DMS153 (cell line): ENCODE data around the gene DBNDD2.

Source experiments
- DNase-seq: peaks from one replicate; lab custom pipeline; 2025; lab: John Stamatoyannopoulos, UW

The DBNDD2 gene, protein sequence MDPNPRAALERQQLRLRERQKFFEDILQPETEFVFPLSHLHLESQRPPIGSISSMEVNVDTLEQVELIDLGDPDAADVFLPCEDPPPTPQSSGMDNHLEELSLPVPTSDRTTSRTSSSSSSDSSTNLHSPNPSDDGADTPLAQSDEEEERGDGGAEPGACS

DNA sequence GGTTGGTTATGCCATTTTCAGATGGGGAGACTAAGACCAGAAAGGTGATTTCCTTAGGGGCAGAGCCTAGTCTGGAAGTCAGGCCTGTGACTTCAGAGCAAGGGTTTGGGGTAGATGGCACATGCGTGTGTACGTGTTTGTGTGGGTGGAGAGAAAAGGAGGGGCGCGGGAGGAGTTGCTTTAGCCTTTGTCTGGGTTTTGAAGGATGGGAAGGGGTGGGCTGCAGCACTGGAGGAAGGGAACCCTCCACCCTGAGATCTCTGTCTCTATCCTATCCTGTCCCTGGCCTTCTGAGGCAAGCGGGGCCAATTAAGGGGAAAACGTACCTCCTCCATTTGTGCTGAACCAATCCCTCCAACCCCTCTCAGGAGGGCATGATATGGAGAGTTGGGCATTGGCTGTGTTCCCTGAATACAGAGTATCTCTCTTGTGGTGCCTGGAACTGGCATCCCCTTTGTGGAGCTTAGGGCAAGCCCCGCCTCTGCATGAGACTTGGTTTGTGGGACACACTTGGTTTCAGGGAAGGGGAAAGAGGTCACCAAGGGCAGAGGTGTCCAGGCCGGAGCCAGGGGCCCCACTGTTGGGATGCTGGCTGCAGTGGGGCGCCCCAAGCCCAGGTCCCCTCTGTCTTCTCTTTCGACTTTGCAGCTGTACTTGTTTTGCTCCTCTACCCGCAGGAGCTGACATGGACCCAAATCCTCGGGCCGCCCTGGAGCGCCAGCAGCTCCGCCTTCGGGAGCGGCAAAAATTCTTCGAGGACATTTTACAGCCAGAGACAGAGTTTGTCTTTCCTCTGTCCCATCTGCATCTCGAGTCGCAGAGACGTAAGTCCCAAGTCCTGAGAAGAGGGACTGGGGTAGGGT is at the start of gene DBNDD2:
TSS of gene DBNDD2 (plus strand) at position 507 of the 863 bp plus-strand sequence. CDS start at position 686, 179 bp downstream.
- DNase-seq = no peak

DNA sequence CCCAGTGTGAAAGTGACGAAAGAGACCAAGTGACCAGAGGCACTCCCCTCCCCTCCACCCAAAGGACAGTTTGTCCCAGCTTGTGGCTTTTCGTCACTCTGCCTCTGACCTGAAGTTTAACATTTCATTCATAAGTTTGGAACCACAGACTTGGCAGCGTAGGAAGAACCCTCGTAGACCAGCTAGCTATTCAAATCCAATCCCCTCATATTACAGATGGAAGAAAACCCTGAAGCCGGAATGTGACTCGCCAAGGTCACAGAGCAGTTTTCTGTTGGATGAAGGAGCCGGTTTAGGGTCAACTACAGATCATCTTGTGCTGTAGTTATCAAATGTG is 49.1 kb upstream of the DBNDD2 start:
- no peak for DNase-seq

DNA sequence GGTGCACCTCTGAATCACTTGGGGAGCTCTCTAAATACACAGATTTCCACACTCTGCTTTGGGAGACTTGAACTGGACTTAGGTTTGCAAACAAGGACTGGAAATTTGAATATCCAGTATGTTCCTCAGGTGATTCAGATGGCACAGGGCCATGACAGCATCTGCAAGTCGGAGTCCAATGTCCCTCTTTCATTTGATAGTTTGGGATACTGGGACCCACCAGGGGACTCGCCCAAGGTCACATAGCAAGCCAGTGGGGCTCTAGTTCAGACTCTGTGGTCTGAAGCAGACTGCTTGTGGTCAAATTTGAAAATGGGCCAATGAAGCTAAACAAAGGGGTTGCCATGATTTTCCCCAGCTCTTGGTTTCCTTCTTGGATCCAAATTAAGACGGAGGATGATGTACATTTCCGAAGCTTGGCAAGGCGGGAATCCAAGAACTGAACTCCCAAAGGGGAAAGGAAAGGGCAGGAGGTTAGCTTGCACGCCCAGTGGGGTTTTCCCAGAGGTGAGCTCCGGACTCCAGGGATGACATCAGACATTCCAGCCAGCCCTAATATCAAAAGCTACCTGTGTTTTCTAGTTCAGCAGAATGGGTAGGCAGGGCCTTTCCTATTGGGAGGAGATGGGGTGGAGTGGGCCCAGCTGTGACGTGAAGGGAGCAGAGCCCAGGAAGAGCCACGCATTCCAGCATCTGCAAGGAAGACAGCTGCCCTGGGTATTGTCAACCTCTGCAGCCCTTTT is 48.5 kb upstream of the DBNDD2 start:
- no peak for DNase-seq

DNA sequence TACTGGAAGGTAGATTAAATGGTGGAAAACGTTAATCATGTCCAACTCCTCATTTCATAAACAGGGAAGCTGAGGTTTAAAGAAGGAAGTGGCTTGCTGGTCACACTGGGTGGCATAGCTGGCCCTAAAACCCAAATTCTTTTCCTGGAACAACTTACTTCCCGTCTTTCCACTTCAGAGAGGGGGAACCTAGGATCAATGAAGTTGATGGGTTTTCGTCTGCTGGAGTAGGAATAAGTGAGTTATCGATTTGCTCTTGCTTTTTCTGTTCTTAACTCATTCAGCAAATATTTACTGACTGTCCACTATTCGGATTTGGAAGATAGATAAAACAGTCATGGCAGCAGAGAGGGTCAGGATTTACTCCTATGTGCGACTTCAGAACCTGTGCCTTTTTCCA is 46.3 kb upstream of the DBNDD2 start:
- no peak for DNase-seq

DNA sequence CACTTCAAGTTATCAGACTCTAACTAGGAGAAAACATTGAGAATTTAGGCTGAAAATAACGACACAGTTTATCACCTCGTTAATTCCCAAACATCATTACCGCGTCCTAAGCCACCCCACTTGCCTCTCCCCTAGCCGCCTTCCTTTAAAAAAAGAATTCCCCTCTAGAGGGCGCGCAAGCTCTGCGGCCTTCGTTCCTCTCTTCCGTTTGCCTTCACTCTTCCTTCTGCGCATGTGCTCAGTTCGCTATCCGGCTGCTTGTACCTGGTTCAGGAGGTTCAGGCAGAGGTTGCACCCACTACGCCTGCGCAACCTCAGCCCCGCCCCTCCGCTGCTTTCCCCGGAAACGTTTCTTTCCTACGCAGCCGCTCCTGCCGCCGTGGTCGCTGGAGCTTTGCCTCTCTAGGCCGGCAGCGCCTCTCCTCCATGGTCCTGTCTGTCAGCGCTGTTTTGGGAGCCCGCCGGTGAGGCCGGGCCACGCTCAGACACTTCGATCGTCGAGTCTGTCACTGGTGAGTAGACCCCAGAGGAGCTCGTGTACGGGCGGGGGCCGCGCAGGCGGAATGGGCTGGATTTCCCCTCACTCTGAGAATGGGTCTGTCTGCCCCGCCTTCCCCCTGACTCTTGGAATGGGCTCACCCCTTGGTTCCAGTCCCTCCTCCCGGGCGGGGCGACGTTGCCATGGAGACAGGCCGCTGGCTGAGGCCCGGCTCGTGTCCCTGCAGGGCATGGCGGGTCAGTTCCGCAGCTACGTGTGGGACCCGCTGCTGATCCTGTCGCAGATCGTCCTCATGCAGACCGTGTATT is 45.1 kb upstream of the DBNDD2 start, which contains the start of gene SYS1:
TSS of gene SYS1 (plus strand) at position 353 of the 807 bp plus-strand sequence. CDS start at position 729, 376 bp downstream.
- peak; percentile 97 for DNase-seq

DNA sequence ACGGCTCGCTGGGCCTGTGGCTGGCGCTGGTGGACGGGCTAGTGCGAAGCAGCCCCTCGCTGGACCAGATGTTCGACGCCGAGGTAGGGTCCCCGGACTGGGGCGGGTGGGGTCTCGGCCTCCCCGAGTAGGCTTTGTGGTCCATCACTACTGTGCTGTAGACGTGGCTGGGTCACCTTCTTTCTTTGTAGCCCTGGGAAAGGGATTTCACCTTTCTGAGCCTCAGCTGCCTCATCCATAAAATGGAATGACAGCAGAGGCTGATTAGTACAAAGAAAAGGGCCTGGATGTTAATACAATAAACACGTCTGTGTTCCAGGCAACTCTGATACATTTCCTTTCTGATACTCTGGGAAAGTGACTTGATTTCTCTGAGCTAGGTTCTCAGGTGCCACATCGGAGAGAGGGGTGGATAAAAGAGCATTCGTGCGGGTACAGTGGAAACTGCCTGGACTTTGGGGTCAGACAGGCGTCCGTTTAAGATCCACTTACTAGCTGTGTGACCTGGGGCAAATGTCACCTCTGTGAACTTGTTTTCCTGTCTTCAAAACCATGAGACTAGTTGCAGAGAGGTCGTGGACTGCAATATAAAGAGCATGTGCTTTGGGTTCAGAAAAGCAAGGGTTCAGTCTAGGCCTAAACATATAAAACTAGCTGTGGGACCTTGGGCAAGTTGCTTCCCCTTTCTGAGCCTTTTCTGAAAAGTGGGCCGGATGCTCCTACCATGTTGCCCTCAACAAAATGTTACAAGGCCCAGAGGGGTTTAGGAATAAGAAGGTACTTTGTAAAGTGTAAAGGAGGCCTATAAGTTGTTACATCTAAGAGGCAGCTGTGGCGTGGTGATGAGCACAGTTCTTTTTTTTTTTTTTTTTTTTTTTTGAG is 44.2 kb upstream of the DBNDD2 start:
- no peak for DNase-seq

DNA sequence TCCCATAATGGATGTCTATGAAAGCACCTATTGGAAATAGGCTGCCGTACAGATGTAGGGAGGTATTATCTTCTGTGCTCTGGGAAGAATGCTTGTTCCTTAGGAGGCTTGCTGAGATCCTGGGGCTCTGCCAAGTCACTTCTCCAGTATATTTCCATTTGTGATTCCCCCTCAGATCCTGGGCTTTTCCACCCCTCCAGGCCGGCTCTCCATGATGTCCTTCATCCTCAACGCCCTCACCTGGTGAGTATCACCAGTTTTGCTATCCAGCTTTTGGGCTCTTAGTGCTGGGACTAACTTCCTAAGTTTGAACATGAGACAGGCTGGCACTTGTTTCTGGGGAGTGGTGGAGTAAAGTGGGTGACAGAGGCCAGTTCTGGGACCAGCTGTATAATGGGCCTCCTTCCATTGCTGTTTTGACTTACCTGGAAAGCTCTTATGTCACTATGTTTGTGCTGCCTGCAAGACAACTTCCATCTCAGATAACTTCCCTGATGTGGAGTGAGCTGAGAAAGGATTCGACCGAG is 42.6 kb upstream of the DBNDD2 start:
- DNase-seq = no peak

DNA sequence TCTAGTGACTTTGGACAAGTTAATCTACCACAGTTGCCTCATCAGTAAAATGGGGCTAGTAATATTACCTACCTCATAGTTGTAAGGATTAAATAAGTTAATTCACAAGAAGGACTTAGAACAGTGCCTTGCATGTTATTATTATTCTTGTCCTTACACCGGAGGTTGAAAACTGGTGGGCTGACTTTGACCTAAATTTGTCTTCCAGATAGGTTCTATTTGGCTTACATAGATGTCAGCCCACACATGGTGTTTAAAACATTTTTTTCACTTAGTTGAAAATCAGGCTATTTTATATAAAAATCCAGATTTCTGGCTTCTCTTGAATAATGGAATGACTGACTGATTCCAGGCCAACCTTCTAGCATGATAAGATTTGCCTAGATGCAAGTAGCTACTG is 41.9 kb upstream of the DBNDD2 start:
- DNase-seq = no peak

DNA sequence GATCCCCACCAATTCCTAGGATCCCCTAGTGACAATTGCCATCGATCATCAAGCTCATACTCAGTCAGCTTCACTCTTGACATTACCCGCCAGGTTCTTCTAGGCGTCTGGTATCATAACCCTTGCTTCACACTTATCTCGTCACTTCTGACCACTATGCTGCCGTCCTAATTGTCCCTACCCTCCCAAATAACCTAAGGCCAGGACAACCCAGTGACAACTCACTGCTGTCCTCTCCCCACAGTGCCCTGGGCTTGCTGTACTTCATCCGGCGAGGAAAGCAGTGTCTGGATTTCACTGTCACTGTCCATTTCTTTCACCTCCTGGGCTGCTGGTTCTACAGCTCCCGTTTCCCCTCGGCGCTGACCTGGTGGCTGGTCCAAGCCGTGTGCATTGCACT is 41.5 kb upstream of the DBNDD2 start:
- no peak for DNase-seq

DNA sequence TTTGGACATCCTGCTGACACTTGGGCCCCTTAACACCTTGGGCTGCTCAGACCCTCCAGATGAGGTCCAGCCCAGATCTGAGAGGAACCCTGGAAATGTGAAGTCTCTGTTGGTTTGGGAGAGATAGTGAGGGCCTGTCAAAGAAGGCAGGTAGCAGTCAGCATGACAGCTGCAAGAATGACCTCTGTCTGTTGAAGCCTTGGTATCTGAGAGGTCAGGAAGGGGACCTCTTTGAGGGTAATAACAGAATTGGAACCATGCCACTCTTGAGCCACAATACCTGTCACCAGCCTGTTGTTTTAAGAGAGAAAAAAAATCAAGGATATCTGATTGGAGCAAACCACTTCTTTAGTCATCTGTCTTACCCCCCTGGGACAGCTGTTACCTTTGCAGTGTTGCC is 41.0 kb upstream of the DBNDD2 start:
- DNase-seq = no peak

DNA sequence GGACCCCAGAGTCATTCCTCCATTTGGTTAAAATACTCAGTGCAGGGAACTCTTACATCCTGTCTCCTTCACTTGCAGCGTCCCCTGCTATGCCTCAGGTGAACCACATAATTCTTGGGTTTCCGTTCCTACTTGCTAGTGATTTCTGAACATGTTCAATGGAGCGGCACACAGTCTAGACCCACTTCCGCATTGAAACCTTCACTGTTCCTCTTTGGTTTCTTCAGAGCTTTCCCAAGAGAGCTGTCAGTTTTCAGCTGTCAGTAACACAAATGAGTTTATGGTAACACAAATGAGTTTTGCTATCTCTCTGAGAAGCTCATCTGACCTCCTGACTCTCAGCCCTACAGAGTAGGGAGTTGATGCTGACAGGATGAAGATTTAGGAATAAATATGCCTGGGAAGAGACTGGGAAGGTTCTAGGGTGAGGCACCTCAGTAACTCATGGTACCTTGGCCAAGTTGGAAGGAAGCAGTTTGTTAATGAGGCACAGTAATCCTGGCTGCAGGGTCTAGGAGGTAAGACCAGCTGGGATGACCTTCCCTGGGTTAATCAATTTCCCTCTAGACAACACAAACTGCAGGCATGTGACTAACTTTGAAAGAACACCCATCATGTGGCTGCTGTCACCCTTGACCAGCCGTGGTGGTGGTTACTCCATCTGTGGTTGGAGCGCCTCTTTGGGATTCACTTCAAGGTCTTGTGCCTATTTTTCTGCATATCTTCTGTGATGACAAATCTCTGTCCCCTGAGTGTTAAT is 39.7 kb upstream of the DBNDD2 start:
- DNase-seq = no peak

DNA sequence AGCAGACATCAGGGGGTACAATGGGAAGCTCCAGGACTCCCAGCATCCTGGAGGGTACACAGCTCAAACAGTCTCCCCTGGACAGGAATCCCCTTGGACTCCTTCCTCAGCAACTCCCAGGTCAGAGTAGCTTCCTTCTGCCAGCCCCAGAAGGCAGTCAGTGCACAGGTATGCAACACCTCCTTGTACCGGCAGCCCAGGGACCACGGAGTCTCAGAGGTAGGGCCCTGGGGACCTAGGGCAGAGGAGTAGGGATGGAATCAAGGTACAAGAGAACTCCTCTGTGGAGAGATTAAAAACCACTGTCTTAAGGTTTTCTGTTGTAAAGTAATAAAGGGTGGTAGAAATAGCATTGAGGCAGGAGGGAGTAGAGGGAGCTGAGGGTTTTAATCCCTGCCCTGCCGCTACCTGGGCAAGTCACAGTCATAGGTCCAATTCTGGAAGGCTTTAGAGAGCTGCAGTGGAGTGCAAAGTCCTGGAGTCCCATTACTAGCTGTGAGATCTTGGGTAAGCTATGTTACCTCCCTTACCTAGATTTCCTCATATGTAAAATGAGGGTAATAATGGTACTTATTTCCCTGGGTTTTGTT is 37.4 kb upstream of the DBNDD2 start:
- no peak for DNase-seq

DNA sequence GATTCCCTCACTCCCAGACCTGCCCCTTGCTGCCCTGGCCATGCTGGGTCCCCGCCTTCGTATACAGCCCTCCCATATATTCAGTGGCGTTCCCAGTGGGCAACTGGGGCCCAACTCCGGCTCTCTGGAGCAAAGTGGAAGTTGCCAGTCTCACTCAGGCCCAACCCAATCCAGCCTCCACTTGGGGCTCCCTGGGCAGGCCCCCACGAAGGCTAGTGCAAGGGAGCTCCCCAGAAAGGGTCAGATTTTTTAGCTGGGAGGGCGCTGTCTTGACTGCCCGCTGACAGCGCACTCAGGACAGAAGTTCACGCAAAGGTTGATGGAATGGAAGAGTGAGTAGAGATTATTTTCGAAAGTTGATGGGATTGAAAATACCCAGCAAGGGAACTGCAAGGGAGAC is 35.8 kb upstream of the DBNDD2 start:
- no peak for DNase-seq

DNA sequence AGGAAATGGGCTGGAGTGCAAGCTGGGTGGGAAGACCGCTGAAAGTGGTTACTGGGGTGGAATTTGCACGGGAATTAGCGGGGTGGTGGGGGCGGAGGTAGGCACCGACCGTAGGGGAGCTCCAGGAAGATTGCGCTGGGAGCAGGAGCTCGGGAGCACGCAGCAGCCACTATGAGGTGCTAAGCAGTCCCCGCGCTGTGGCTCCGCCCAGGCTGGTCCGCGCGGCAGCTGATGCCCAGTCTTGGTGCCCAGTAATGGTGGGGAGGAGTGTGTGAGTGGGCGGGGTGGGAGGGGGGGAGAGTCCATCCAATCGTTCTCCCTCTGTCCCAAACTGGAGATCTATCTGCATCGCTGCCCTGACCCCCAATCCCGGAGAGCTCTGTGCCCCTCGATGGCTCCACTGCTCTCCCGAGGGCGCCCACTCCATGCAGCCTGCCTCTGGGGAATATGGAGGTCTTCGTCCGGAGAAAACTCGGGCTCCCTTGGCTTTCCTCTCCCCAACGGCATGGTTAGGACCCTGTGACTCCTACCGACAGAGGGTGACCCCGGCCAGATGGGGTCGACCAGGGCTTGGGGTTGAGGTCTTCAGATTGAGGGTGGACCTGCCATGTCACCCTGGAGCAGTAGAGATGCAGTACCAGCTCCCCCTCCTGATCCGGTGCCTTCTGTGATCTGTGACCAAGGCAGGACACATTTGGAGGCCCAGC is 35.3 kb upstream of the DBNDD2 start:
- no peak for DNase-seq

DNA sequence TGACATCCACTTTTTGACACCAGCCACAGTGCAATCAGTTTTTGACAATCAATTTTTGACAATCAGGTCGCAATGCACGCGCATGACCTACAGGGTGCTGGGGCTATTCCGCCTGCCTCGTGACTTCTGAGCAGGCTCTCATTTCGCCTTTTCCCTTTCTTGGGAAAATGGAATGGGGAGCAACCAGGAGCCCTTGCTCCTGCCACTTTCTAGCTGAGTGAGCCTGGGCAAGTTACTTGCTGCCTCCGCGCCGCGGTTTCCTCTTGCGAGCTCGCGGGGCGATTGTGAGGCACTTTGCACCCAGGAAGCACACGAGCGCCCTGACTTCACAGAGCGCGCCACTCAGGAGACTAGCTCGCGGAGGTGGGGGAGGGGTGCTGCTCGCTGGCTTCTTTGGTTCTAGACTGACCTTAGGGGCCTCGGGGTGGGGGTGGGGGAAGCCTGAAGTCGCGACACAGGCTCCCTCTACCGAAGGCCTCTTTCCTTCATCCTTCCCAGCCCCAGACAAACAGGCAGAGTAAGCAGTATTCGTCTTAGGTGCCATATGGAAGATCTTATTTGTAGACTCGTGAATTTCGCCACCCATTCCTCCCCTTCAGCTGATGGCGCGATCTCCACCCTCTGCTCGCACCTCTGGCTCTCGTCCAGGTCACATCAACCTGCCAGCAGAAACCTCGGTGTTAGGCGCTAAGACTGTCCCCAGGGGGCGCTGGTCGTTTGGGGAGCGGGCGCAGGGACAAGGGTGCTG is 34.6 kb upstream of the DBNDD2 start:
- peak; percentile 82 for DNase-seq

DNA sequence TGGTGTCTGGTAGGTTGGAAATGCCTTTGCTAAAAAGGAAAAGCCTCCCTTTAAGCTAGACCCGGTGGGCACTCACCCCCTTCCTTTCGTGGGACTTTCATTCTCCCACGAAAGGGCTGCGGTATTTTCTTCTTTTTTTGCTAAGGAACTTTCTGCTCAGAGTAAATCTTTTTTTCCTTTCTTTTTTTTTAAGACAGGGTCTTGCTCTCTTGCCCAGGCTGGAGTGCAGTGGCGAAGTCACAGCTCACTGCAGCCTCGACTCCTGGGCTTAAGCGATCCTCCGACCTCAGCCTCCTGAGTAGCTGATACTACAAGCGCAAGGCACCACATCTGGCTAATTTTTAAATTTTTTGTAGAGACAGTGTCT is 34.0 kb upstream of the DBNDD2 start:
- DNase-seq = no peak

DNA sequence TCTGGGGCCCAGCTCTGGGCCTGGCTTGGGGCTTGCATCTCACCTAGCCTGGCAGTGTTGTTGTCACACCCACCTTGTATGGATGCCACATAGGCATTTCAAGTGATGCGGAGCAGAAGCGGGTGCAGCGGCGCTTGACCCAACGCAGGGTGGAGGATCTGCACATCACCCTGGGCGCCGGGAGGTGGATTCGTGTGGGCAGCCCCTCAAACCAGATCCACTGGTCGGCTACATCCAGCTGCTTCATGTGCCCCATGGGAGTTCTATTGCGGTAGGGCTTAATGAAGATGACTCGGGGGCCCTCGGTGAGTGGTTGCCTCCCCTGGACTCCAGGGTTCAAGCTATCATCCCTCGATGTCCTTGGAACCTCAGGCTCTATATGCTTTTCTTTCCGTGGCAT is 33.1 kb upstream of the DBNDD2 start:
- DNase-seq = no peak

DNA sequence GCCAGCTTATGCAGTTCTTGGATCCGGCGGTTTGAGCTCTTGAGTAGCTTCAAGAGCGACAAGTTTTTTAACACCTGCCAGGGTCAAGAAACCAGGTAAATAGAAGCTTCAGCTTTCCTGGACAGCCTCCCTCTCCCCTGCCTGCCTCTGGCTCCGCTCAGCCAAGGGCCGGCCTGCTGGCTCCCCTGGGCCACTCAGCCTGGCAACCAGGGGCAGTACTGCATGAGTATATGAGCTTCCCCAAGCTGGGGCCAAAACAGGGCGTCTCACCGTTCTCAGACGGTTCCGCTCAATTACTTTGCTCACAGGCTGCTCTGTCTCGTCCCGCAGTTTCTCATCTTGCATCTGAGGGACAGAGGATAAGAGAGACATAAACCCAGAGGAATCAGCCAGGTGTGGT is 30.8 kb upstream of the DBNDD2 start:
- no peak for DNase-seq
